K562 (cell line): ENCODE data around the gene NBPF11. TPM values are rescaled to one million over a fixed set of nuclear protein-coding genes. Genes with fewer than 3 reads are reported as not detected.
"Not testable (repeated sequence)": the region's sequence is repeated elsewhere in the genome, so short reads cannot be mapped to it uniquely, and the experiment has no call there.

Experiments
- CHD2 ChIP-seq: IDR thresholded peaks from 2 replicates; pipeline ENCODE4 v1.6.1; 2011; ENCODE audit warnings: low read depth, low read length
- CREM ChIP-seq: IDR thresholded peaks from 2 replicates; pipeline ENCODE4 v1.6.1; 2014; ENCODE audit warnings: antibody characterized with exemption, low read depth
- CXXC5 ChIP-seq: fragments of 250-450 bp; sonication (Bioruptor Pico); IDR thresholded peaks from 2 replicates; pipeline ENCODE4 v1.8.0; 2022; ENCODE audit warnings: inconsistent platforms, mild to moderate bottlenecking, moderate library complexity
- ELF1 ChIP-seq: fragments of 200-800 bp; sonication (Bioruptor generic); IDR thresholded peaks from 2 replicates; pipeline ENCODE4 v1.6.1; 2016; ENCODE audit warnings: missing genetic modification characterization, missing compliant biosample characterization
- EP400 ChIP-seq: fragments of 450-650 bp; IDR thresholded peaks from 2 replicates; pipeline ENCODE4 v1.6.1; 2017; ENCODE audit warnings: antibody characterized with exemption, mild to moderate bottlenecking, moderate library complexity
- GABPA ChIP-seq: fragments of 200-800 bp; sonication (Bioruptor generic); conservative IDR thresholded peaks from 2 replicates; pipeline ENCODE4 v1.6.1; 2016; ENCODE audit warnings: low read depth, missing genetic modification characterization, missing compliant biosample characterization
- GABPB1 ChIP-seq: sonication (generic); formaldehyde crosslinking; IDR thresholded peaks from 2 replicates; pipeline ENCODE4 v1.8.0; 2022; ENCODE audit warnings: mild to moderate bottlenecking, missing genetic modification reagents
- GTF2E2 ChIP-seq: fragments of 200-800 bp; sonication (Bioruptor generic); IDR thresholded peaks from 2 replicates; pipeline ENCODE4 v1.6.1; 2016; ENCODE audit warnings: missing genetic modification characterization, missing compliant biosample characterization
- HDAC1 ChIP-seq, 2 experiments: fragments of 450-650 bp; IDR thresholded peaks; 2 replicates each; pipeline ENCODE4 v1.6.1; 2016 to 2017; ENCODE audit warnings: inconsistent platforms in 1 of 2, mild to moderate bottlenecking in 1 of 2, moderate library complexity in 1 of 2
- KDM5B ChIP-seq: fragments of 200-600 bp; sonication (generic); IDR thresholded peaks from 2 replicates; pipeline ENCODE4 v1.6.1; 2012; ENCODE audit warnings: low read depth, mild to moderate bottlenecking, moderate library complexity, low read length, control low read depth, inconsistent platforms; ENCODE audit not compliant: insufficient replicate concordance
- L3MBTL2 ChIP-seq: fragments of 450-650 bp; IDR thresholded peaks from 2 replicates; pipeline ENCODE4 v1.6.1; 2016; ENCODE audit warnings: mild to moderate bottlenecking, moderate library complexity
- MNT ChIP-seq, 2 experiments: fragments of 450-650 bp; conservative IDR thresholded peaks; 2 replicates each; pipeline ENCODE4 v1.6.1; 2017; ENCODE audit warnings: mild to moderate bottlenecking in 2 of 2, moderate library complexity in 2 of 2
- NKRF ChIP-seq: fragments of 450-650 bp; IDR thresholded peaks from 2 replicates; pipeline ENCODE4 v1.6.1; 2016; ENCODE audit warnings: borderline replicate concordance
- NR2C2 ChIP-seq, 2 experiments: fragments of 200-800 bp in 1 of 2; sonication (Bioruptor generic) in 1 of 2; sonication (generic) in 1 of 2; formaldehyde crosslinking in 1 of 2; IDR thresholded peaks; 2 replicates each; pipeline versions ENCODE4 v1.6.1 to v1.8.0; 2016 to 2022; ENCODE audit warnings: mild to moderate bottlenecking in 1 of 2, missing compliant biosample characterization in 1 of 2, missing genetic modification characterization in 1 of 2, missing genetic modification reagents in 1 of 2
- RBFOX2 ChIP-seq: fragments of 200-400 bp; formaldehyde crosslinking; IDR thresholded peaks from 2 replicates; pipeline ENCODE4 v1.6.1; 2017; ENCODE audit warnings: low read depth, mild to moderate bottlenecking, low read length, moderate library complexity
- polyA plus RNA-seq, 8 experiments: library from polyadenylated mRNA; depleted of rRNA in 4 of 8; stranded (reverse) in 5 of 8; unstranded in 3 of 8; fragments of >200 nt; fragmentation: Nextera tagmentation in 2 of 8; fragmentation: Illumina TruSeq in 1 of 8; extraction: Ambion mirVana in 2 of 8; extraction: Trizol in 1 of 8; gene quantifications; 2 replicates each; pipeline versions ENCODE4 v1.2.1 to v1.2.3, GENCODE V29; 2011 to 2014; ENCODE audit warnings: inconsistent platforms in 1 of 8, missing spikeins in 1 of 8
- total RNA-seq, 7 experiments: library from RNA; depleted of rRNA in 6 of 7; stranded (reverse); fragments of >200 nt in 6 of 7; fragmentation: Illumina TruSeq in 2 of 7; extraction: Trizol in 2 of 7; gene quantifications; 2 replicates each; pipeline versions ENCODE4 v1.2.1 to v1.2.3, GENCODE V29; 2011 to 2021; ENCODE audit warnings: low replicate concordance in 1 of 7
- TF ChIP-seq, protein P1 (sequence below): fragments of 450-650 bp; IDR thresholded peaks from 2 replicates; pipeline ENCODE4 v1.6.1; 2018; ENCODE audit not compliant: partially characterized antibody
- TF ChIP-seq, protein P2 (sequence below): sonication (generic); formaldehyde crosslinking; IDR thresholded peaks from 2 replicates; pipeline ENCODE4 v1.8.0; 2022; ENCODE audit warnings: missing genetic modification reagents, mild to moderate bottlenecking, moderate library complexity, borderline replicate concordance

The NBPF11 gene
- total and polyA plus RNA-seq, 9 of the 15 experiments (the other 6 are each of a cell fraction or from before 2014, with no cell fraction given): 2.8 to 17.0 (median 8.0) TPM

DNA sequence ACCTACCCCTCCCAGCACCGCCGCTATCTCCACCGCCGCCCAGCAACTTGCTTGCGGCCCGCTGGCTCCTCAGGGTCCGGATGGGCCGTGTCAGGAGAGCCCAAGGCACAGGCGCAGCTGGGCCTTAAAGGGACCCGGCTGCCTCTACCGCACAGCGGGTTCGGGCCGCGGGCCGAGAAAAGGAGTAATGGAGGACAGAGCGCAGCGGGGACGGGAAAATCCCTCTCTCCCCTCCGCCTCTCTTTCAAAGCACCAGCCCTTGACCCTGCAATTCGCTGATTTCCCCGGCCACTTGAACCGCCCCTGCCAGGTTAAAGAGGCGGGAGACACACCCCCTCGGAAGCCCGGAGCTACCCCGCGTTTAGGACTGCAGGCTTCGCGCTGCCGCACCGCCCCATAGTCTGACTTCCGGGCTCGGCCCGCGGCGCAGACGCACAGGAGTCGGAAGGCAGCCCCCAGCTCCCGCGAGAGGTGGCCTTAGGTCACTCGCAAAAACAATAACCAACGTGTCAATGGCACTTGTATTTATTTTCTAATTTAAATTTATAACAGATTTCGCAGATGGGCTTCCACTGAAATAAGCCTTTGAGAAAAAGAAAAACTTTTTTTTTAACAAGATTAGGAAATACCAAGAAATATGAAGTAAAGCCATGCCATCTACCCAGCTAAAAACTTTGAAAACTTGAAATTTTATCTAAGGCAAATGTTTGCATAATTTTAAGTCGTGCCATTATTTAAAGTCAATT is at the start of gene NBPF11 (continued):
- TF ChIP-seq, protein P1, sequence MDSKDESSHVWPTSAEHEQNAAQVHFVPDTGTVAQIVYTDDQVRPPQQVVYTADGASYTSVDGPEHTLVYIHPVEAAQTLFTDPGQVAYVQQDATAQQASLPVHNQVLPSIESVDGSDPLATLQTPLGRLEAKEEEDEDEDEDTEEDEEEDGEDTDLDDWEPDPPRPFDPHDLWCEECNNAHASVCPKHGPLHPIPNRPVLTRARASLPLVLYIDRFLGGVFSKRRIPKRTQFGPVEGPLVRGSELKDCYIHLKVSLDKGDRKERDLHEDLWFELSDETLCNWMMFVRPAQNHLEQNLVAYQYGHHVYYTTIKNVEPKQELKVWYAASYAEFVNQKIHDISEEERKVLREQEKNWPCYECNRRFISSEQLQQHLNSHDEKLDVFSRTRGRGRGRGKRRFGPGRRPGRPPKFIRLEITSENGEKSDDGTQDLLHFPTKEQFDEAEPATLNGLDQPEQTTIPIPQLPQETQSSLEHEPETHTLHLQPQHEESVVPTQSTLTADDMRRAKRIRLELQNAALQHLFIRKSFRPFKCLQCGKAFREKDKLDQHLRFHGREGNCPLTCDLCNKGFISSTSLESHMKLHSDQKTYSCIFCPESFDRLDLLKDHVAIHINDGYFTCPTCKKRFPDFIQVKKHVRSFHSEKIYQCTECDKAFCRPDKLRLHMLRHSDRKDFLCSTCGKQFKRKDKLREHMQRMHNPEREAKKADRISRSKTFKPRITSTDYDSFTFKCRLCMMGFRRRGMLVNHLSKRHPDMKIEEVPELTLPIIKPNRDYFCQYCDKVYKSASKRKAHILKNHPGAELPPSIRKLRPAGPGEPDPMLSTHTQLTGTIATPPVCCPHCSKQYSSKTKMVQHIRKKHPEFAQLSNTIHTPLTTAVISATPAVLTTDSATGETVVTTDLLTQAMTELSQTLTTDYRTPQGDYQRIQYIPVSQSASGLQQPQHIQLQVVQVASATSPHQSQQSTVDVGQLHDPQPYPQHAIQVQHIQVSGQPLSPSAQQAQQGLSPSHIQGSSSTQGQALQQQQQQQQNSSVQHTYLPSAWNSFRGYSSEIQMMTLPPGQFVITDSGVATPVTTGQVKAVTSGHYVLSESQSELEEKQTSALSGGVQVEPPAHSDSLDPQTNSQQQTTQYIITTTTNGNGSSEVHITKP: peak; percentile 90
- TF ChIP-seq CXXC5 (CRISPR knock-in tag) (peak; percentile 57), RBFOX2 (peak; percentile 73), CHD2 (peak; percentile 73), CREM (peak; percentile 13; the same call in 1 of the 2 replicates), GABPB1 (CRISPR knock-in tag) (0 out of 2 replicates have a peak, but pooled peaks have one; percentile 13), MNT (conservative IDR thresholded peaks at IDR 0.05) (peak; percentile 62 to 74), GABPA (tag) (peak; percentile 57), NKRF (0 out of 2 replicates have a peak, but pooled peaks have one; percentile 40), GTF2E2 (0 out of 2 replicates have a peak, but pooled peaks have one; percentile 26), HDAC1 (IDR thresholded peaks at IDR 0.05) (peak in 1 of 2 experiments; percentile 73; a peak in 2 of 4 replicates), NR2C2 (tag; IDR thresholded peaks at IDR 0.05) (0 out of 2 replicates have a peak, but pooled peaks have one; percentile 19), L3MBTL2 (peak; percentile 38; the same call in 1 of the 2 replicates), KDM5B (peak; percentile 47), ELF1 (tag) (peak; percentile 83), EP400 (peak; percentile 28; the same call in 1 of the 2 replicates)
- TF ChIP-seq, protein P2, sequence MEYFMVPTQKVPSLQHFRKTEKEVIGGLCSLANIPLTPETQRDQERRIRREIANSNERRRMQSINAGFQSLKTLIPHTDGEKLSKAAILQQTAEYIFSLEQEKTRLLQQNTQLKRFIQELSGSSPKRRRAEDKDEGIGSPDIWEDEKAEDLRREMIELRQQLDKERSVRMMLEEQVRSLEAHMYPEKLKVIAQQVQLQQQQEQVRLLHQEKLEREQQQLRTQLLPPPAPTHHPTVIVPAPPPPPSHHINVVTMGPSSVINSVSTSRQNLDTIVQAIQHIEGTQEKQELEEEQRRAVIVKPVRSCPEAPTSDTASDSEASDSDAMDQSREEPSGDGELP (CRISPR knock-in tag): peak; percentile 68
- TF ChIP-seq NR2C2 (CRISPR knock-in tag; IDR thresholded peaks at IDR 0.05): not testable (repeated sequence)
